T-helper 2 cell treated with Interferon-gamma antibody and Interleukin-4, amounts not matched to agents 100 ng/mL and 5 ng/mL, for 36 hours (primary cell): ENCODE measurements around the gene CACNA1H. TPM values are rescaled to one million over a fixed set of nuclear protein-coding genes. Genes with fewer than 3 reads are reported as not detected.

Experiments
- intact Hi-C: fragments of 100-400 bp; cut with micrococcal nuclease; formaldehyde crosslinking; loops from one replicate; pipeline ENCODE4 v1.15.1; 2023
- total RNA-seq: library from RNA; stranded (reverse); gene quantifications from 2 replicates; pipeline ENCODE4 v1.2.3, GENCODE V29; 2022

CACNA1H gene
- total RNA-seq = 0.32 and 0.66 TPM in 2 replicates

DNA sequence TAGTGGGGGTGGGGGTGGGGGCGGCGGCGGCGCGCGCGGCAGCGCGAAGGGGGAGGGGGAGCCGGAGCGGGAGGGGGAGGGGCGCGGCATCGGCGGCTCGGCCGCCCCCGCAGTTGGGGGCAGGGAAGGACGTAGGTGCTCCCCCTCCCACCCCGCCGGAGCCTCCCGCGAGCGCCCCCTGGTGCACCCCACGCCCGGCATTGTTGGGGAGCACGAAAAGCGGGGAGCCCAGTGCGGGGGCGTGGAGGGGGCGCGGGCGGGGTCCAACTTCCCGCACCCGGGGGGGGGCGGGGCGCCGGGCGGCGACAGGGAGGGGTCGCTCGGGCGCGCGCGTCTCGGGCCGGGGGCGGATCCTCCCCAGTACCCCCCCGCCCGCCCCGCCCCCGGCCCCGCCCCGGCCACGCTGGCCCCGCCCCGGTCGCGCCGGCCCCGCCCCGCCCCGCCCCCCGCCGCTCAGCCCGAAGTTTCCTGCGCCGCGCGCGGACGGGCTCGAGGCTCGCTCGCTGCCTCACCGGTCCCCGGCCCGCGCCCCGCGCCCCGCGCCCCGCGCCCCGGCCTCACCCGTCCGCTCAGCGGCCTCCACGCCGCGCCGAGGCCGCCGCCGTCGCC is at the start of gene CACNA1H:
Gene CACNA1H (plus strand): TSS at position 456 of the 609 bp plus-strand sequence. CDS start 632 bp downstream, outside the sequence.
- intact Hi-C loops = no loop called here

- intact Hi-C loops = loop anchor here (2.0 kb wide), 1 partner anchor 291 kb away; no protein-coding TSS in a partner anchor
These were observed 49.3 kb upstream of the CACNA1H start for GRCh38 chr16:1103636-1103980.

DNA sequence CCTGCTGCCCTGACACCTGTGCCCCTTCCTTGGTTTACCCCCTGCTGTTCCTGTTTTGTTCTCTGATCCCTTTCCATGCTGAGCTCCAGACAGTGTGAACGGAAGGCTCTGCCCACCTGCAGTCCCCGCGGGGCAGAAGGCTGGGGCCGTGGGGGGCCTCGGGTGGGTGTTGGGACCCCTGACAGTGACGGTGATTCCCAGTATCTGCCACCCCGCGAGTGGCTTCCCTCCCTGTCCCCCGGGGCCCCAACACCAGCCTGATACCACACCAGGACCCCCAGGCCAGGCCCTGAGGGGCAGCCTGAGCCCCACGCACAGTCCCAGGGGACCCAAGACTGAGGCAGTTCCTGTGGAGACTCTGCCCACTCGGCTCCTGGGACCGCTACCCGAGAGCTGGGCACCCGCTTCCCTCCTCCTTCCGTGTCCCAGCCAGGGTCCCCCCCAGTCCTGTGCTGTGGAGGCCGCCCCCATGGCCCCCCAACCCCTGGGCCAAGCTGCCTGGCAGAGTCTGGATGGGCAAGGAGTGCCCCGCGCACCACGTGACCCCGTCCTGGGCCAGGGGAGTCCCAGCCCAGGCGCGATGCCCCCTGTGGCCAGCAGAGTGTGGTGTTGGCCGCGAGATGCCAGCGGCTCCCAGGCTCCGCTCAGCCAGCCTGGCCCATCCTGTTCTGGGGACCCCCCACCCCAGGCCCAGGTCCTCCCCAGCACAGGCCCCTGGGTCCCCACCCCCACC is 46.9 kb upstream of the CACNA1H start:
- intact Hi-C loops = no loop called here

DNA sequence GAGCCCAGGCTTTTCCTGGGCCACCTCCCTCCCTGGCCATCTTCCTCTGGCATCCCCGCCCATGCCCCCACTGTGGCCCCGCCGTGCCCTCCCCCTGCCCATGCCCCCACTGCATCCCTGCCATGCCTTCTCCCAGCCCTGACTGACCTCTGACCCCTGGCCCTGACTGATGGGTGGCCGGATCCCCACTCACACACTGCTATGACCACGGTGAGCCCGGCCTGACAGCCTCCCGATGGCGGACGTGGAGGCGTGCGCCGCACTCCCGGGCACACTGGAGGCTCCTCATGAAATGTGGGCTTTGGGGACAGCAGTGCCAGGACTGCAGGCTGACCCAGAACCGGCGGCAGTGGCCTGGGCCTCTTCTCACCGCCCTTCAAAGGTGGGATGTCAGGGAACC is 46.2 kb upstream of the CACNA1H start:
- intact Hi-C loops = no loop called here

DNA sequence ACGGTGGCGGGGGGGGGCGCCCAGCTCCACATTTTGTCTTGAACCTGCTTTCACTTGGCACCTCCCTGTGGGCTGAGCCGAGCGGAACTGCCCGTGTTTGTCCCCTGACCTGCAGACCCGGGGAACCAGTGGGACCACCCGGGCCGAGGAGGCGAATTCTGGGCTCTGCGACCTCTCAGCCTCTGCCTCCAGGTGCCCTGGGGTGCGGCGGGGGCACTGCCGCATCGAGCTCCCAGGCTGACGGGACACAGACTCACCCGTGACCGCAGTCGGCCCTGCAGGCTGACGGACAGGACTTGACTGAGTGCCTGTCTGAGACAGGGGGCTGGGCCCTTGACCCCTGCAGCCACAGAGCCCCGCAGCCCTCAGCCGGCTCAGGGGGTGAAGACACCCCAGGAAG is 45.8 kb upstream of the CACNA1H start:
- intact Hi-C loops = no loop called here

- intact Hi-C loops = no loop called here
These were observed 45.2 kb upstream of the CACNA1H start for GRCh38 chr16:1107731-1108130.

DNA sequence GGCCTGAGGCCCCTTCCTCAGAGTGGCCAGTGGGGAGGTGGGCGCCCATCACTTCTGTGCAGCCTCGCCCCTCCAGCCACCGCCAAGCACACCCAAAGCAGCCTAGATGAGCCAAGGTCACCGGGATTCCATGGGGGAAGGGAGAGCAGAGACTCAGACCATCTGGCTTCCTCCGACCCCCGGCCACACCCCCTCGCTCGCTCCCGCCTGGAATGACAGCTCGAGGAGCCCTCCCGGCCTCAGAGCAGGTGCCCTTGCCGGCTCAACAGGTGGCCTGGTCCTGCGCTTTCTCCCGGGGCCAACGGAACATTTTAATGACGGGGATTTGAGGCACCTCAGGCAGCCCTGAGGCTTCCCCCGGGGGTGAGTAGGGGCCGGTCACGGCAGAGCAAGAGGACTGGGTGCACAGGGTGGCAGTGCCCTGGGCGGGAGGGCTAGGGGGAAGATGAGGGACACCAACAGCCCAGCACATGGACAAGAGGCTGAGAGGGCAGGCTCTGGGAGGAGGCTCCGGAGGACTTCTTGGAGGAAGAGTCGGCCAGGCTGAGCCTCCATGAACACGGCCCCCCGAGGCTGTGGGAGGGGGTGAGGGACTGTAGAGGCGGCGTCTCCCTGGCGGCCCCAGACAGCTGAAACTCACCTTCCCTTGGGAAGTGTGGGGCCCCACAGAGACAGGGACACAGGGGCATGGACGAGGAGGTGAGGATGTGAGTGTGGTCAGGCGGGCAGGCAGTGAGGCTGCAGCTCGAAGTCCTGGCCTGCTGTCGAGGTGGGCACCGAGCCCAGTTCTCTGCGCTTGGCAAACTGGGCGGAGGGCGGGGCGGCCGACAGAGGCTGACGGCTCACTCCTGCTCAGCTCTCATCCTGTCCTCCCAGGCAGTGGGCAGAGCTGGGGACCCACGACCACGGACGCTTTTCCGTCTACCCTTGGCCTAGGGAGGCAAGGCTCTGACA is 44.3 kb upstream of the CACNA1H start:
- intact Hi-C loops = no loop called here

- intact Hi-C loops = no loop called here
These were observed 43.3 kb upstream of the CACNA1H start for GRCh38 chr16:1109648-1110047.

DNA sequence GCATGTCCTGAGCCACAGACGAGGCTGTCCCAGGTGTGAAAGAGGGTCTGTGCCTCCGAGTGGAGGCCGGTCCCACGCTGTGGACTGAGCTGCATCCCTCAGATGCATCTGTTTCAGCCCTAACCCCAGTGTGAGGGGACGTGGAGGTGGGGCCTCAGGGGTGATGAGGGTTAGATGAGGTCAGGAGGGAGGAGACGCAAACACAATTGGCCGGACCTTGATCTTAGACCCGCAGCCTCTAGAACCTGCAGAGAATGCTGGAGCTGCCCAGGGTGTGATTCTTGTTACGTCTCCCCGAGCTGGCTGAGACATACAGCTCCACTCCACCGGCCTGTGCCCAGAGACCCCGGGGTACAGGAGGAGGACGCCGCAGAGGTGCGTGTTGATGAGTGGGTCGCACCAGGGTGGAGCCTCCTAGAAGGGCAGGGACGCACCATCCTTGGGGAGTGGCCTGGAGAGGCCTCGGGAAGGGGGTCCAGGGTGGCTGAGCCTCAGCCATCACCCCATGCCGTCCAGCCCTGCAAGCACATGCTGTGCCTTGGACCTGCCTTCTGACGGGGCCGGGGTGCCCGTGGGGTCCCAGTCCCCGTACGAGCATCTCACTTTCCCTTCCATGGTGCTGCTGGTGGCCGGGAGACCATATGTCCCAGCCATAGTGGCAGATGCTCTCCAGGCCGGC is 40.3 kb upstream of the CACNA1H start:
- intact Hi-C loops = no loop called here

DNA sequence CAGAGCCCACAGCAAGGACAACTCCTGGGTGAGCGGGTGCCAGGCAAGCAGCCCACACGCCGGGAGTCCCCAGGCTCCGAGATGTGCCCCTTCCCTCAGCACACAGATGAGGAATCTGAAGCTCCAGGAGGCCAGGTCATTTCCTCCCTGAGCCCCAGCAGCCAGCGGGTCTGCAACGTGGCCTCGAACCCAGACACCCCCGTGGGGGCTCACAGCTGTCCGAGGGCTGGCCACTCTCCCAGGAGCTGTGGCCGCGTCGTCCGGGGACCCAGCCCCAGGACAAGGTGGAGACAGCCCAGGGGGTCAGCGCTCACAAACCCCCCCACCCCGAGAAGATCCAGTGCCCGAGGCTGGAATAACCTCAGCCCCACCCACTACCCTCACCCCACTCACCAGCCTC is 39.4 kb upstream of the CACNA1H start:
- intact Hi-C loops = no loop called here

GRCh38 chr16:1113889-1114526 is 38.9 kb upstream of the CACNA1H start:
- intact Hi-C loops = no loop called here

DNA sequence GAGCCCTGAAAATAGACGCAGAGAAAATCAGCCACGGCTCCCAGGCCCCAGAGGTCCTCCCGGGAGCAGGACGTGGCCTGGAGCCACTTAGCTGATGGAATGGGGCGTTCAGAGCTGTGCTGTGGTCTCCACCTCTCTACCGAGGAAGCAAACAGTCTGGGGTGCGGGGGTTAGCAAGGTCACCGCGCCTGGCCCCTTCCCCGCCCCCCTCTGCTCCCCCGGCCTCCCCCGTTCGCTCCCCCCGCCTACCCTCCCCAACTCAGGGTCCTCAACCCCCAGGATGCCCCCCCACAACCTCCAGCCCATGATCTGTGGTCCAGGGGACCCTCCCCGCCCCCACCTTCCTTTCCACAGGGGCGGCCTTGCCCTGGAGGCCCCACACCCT is 36.2 kb upstream of the CACNA1H start:
- intact Hi-C loops = no loop called here

DNA sequence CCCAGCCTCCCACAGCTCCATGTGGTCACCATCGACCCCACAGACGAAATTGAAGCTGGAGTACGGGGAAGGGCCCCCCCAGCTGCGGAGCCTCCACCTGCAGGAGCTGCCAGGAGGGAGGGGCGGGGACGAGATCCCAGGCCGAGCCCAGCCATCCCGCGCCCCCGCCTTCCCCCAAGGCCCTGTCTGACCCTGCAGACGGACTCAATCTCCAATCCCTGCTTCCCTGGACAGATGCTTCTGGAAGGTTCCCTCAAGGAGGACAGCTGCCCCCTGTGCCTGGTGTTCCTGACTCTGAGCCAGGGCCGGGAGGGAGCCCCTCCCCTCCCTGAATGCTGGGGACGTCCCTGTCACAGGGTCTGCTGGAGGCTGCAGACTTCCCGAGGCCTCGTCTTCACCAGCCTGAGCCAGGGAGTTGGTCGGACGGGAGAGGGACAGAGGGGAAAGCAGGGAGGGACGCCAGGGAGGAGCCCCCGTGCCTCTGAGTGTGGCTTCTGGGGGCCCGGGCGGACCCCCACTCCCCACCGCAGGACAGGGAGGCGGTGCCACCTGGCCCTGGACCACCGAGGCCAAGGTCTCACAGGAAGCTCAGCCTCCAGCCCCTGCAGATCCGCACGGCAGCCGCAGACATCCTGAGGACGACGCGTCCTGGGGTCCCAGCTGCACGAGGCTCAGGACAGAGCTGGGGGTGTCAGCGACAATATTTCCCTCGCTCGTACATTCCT is 35.6 kb upstream of the CACNA1H start:
- intact Hi-C loops = no loop called here

DNA sequence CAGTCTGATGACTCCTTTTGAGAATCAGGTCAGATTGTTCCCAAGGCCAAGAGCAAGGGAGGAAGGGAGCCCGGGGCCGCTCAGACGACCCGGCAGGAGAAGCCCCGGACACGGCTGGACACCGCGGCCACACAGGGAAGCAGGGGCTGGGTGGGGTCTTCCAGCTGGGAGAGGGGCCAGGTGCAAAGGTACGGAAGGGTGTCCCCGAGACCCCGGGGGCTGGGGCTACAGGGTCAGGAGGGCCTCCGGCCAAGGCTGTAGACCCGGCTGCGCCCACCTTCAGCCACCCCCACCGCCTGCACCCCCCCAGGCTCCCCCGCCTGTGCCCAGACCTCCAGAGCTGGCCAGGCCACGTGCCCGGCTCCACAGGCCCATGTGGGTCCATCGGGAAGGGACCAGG is 35.0 kb upstream of the CACNA1H start:
- intact Hi-C loops = no loop called here

DNA sequence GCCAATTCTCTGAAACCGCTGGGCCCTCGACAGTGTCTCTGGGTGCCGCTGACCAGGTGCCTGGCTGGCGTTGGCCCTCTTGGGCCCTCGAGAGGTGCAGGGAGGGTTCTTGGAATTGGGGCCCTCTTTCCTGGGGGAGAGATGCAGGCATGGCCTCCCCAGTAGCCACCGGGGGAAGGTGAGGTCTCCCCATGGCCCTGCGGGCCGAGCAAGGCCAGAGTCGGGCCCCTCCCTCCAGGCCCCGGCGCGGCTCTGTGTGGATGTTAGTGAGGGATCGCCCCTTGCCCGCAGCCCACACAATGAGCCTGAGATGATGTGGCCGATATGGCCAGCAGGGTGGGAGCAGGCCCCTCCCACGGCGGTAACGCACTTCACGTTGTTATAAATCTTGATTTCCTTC is 33.8 kb upstream of the CACNA1H start:
- intact Hi-C loops = no loop called here

GRCh38 chr16:1119766-1120576 is 32.9 kb upstream of the CACNA1H start:
- intact Hi-C loops = no loop called here

DNA sequence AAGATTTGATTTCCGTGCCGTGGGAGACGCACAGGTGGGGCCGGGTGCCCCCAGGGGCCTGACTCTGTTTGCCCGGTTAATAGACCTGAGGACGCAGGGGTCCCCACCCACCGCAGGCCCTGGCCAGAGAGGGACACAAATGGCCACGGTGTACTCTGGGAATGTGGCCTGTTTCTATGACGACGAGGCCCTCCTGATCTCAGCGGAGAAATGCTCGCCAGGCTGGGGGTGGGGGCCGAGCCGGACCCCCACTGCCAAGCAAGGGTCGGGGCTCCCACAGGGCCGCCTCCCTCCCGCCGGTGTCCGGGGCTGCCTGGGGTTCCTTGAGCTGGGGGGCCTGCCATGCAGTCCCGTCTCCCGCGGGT is 32.3 kb upstream of the CACNA1H start:
- intact Hi-C loops = no loop called here

- intact Hi-C loops = no loop called here
These were observed 31.9 kb upstream of the CACNA1H start for GRCh38 chr16:1121009-1121408.

- intact Hi-C loops = no loop called here
These were observed 31.1 kb upstream of the CACNA1H start for GRCh38 chr16:1121601-1122397.
